Measurements from ENCODE around the gene OR1F1. TPM values are rescaled to one million over a fixed set of nuclear protein-coding genes. Genes with fewer than 3 reads are reported as not detected.
"Not testable (repeated sequence)": the region's sequence is repeated elsewhere in the genome, so short reads cannot be mapped to it uniquely, and the experiment has no call there.

The OR1F1 gene
- total RNA-seq, 4 donors from 2014 or later = not detected

DNA sequence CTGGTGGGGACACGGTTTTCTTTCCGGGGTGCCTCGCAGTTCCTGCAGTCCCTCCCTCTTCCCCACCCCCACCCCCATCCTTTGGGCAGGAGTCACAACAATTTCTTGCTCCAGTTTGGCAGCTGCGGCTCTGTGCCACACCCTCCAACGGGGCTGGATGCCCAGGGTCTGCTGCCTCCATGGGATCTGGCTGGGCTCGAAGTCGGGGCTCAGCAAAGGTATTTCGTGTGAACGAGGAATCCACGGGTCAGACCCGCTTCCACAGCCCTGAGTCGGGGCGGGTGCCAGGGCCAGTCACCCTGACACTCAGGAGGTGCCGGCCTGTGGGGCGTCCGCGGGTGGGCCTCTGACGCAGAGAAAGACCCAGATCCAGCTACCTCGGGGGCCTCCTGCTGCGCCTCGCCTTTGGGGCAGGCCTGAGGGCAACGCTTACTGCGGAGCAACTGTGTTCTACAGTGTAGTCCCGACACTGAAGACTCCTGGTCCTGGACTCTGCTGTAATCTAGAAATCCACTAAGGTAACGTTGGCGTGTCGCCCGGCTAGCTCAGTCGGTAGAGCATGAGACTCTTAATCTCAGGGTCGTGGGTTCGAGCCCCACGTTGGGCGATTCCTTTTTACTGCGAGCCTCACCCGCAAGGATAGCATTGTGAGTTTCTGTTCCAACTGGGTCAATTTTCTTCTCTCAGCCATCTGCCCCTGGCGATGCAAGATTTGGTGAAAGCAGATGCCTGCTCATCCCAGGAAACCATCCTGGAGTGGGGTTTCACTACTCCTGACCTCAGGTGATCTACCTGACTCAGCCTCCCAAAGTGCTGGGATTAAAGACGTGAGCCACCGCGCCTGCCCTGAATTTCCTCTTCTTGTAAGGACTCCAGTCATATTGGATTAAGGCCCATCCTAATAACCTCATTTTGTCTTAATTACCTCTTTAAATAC is 12.6 kb upstream of the OR1F1 start:
- Histone ChIP-seq H3K9me3 (no peaks in the 10 kb centered on the region), H3K36me3 (no peaks in the 10 kb centered on the region), H3K27ac (no peak overlapping the region), H3K27me3 (peaks cover 27 to 66% of the 10 kb centered on the region in 2 donors), H3K4me1 (peaks cover 0 to 5% of the 10 kb centered on the region in 2 donors), H3K4me3 (no peak overlapping the region)
- TF ChIP-seq CTCF (IDR thresholded peaks at IDR 0.05) (no peak), POLR2A (IDR thresholded peaks at IDR 0.05) (no peak)
- intact Hi-C loops (cut with DNase I; ENCODE audit: low total_unique reads) = no loop called here
- no peak for DNase-seq

DNA sequence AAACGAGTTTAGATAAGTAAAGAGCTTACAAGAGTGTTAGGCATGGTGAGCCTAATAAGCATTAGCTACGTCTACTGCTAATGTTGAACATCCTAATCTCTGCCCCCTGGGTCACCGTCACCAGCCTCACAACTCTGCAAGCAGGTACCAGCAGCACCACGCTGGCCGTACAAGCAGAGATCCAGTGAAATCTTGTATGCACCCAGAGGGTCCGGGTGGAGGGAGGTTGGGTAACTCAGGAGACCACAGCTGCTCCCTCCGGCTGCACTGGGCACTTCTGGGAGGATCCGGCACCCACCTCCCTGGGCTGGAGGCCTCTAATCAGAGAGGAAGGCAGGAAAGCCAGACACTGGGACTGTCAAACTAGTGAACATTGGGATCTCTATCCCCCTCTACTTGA is 8.4 kb upstream of the OR1F1 start:
- H3K27me3 ChIP-seq = peaks cover 13 to 65% of the 10 kb centered on the region in 2 donors
- H3K36me3 ChIP-seq = no peaks in the 10 kb centered on the region
- no peak for DNase-seq
- no peak overlapping the region for H3K4me3 ChIP-seq
- intact Hi-C loops (cut with DNase I; ENCODE audit: low total_unique reads) = no loop called here
- no peak overlapping the region for H3K27ac ChIP-seq
- H3K4me1 ChIP-seq = no peaks in the 10 kb centered on the region
- no peaks in the 10 kb centered on the region for H3K9me3 ChIP-seq
- TF ChIP-seq POLR2A (IDR thresholded peaks at IDR 0.05) (no peak), CTCF (IDR thresholded peaks at IDR 0.05) (no peak)

GRCh38 chr16:3180445-3180878 is 7.5 kb upstream of the OR1F1 start:
- DNase-seq = no peak

GRCh38 chr16:3182293-3182607 is 5.8 kb upstream of the OR1F1 start:
- peaks cover 4 to 49% of the 10 kb centered on the region in 2 donors for H3K27me3 ChIP-seq
- H3K27ac ChIP-seq; H3K4me1 ChIP-seq; H3K9me3 ChIP-seq; DNase-seq; intact Hi-C loops (cut with DNase I; ENCODE audit: low total_unique reads); H3K36me3 ChIP-seq; H3K4me3 ChIP-seq: not testable (repeated sequence)

More at GRCh38 chr16:3180445-3180878, 7.5 kb upstream of the OR1F1 start:
- Histone ChIP-seq H3K9me3 (no peaks in the 10 kb centered on the region), H3K27me3 (peaks cover 5 to 60% of the 10 kb centered on the region in 2 donors), H3K27ac (no peak overlapping the region), H3K4me3 (no peak overlapping the region), H3K4me1 (no peaks in the 10 kb centered on the region), H3K36me3 (no peaks in the 10 kb centered on the region)
- TF ChIP-seq POLR2A (IDR thresholded peaks at IDR 0.05) = no peak
- intact Hi-C loops (cut with DNase I; ENCODE audit: low total_unique reads) = no loop called here

GRCh38 chr16:3182608-3183444 is 5.2 kb upstream of the OR1F1 start:
- no peak overlapping the region for H3K4me3 ChIP-seq
- H3K27ac ChIP-seq = no peak overlapping the region
- TF ChIP-seq CTCF (IDR thresholded peaks at IDR 0.05) (peak in 1 of 4 experiments; percentile 16), POLR2A (IDR thresholded peaks at IDR 0.05) (no peak)
- intact Hi-C loops (cut with DNase I; ENCODE audit: low total_unique reads) = no loop called here
- no peaks in the 10 kb centered on the region for H3K9me3 ChIP-seq
- DNase-seq = no peak
- H3K36me3 ChIP-seq = no peaks in the 10 kb centered on the region
- H3K4me1 ChIP-seq = no peaks in the 10 kb centered on the region
- H3K27me3 ChIP-seq = peaks cover 4 to 51% of the 10 kb centered on the region in 2 donors

Measured in uterus (tissue), 4 donors.